Suprapubic skin (tissue), 4 donors: ENCODE data around the gene NAT9.

ENCODE experiments used
- EP300 ChIP-seq: sonication (generic); formaldehyde crosslinking; IDR thresholded peaks from one replicate; pipeline ENCODE4 v1.6.1; 2017; ENCODE audit warnings: antibody characterized with exemption
- POLR2A ChIP-seq, 2 donors: fragments of 450-650 bp; IDR thresholded peaks; one replicate each; pipeline ENCODE4 v1.6.1; 2017; ENCODE audit warnings: antibody characterized with exemption in 2 of 2, mild to moderate bottlenecking in 2 of 2, moderate library complexity in 2 of 2
- POLR2AphosphoS5 ChIP-seq, 3 donors: sonication (generic); formaldehyde crosslinking; IDR thresholded peaks; one replicate each; pipeline ENCODE4 v1.6.1; 2017; ENCODE audit warnings: antibody characterized with exemption in 3 of 3
- TF ChIP-seq, protein P1 (sequence below), 2 donors: fragments of 200-600 bp in 1 of 2; fragments of 450-650 bp in 1 of 2; sonication (generic) in 1 of 2; IDR thresholded peaks; one replicate each; pipeline ENCODE4 v1.5.1; 2016 to 2019; ENCODE audit warnings: antibody characterized with exemption in 2 of 2, mild to moderate bottlenecking in 1 of 2, moderate library complexity in 1 of 2

GRCh38 chr17:74744714-74745547 lies 31.2 kb downstream of the NAT9 start:
- TF ChIP-seq, protein P1, sequence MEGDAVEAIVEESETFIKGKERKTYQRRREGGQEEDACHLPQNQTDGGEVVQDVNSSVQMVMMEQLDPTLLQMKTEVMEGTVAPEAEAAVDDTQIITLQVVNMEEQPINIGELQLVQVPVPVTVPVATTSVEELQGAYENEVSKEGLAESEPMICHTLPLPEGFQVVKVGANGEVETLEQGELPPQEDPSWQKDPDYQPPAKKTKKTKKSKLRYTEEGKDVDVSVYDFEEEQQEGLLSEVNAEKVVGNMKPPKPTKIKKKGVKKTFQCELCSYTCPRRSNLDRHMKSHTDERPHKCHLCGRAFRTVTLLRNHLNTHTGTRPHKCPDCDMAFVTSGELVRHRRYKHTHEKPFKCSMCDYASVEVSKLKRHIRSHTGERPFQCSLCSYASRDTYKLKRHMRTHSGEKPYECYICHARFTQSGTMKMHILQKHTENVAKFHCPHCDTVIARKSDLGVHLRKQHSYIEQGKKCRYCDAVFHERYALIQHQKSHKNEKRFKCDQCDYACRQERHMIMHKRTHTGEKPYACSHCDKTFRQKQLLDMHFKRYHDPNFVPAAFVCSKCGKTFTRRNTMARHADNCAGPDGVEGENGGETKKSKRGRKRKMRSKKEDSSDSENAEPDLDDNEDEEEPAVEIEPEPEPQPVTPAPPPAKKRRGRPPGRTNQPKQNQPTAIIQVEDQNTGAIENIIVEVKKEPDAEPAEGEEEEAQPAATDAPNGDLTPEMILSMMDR (IDR thresholded peaks at IDR 0.05) = peak; percentile 99
- peak in 2 of 3 donors; percentile 17 to 79 for TF ChIP-seq POLR2AphosphoS5 (IDR thresholded peaks at IDR 0.05)
- no peak for TF ChIP-seq POLR2A (IDR thresholded peaks at IDR 0.05)
- TF ChIP-seq EP300 = no peak
